Measurements from ENCODE around the gene LMOD3.
A peak's percentile ranks its signal among the peaks of the same experiment; 100 is the strongest.

Gene LMOD3

DNA sequence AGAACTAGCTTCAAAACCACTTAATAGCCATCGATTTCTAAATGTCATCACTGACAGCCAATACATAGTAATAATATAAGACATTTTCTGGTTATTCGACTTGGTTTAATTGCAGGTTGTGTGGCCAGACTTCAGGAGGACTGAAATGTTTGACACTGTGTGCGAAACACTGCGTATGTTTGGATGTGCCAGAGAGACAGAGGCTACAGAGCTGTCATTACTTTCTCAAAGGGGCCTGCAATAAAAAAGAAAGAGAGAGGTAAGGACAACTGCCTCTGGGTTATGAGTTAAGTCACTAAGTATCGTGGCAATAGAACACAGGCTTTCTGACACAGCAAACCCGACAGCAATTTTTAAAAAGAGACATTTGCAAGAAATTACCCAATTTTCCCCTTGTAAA lies 882 bp downstream of the LMOD3 start:
- DNase-seq, result no peak

DNA sequence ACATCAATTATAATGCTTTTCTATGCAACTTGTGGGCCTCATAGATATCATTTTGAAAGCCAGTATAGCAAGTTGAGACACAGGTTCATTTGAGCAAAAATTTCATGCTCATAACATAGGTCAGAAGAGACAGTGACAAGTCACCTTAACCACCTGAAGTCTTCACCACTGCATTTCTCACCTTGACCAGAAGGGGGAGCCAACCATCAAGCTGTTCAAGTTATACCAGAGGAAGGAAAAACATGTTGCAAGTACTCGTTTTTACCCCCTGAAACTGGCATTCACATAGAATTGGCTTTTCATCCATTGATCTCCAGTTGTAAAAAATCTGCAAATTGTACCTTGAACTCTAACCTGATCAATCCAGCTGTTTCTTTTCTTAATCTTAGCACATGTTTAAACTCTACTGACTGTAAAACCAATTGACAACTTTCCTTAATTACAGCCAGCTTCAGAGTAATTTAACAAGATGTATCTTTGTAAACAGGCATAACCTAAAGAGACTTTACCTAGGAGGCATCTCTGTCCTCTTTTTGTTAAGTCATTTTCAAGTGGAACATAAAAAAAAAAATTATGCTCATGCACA lies 1.4 kb downstream of the LMOD3 start:
- DNase-seq, result peak; percentile 3

- DNase-seq, result no peak
Measured at GRCh38 chr3:69119681-69120080, 2.7 kb downstream of the LMOD3 start.

DNA sequence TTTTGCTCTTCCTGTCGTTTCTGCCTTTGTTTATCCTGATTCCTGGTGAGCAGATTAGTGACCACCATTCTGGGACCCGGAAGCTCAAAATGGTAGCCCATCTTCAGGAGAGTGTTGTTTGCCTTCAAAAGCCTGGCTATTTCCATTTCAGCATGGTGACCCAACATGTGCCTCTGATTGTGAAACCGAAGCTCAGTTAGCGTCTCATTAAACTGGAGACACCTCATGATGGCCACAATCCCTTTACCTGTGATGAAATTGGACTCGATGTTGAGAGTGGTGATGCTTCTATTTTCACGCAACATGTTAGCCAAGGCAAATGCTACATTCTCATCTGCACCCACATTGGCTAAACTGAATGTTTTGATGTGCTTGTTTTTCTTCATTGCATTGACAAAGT lies 3.3 kb downstream of the LMOD3 start:
- no peak for DNase-seq

DNA sequence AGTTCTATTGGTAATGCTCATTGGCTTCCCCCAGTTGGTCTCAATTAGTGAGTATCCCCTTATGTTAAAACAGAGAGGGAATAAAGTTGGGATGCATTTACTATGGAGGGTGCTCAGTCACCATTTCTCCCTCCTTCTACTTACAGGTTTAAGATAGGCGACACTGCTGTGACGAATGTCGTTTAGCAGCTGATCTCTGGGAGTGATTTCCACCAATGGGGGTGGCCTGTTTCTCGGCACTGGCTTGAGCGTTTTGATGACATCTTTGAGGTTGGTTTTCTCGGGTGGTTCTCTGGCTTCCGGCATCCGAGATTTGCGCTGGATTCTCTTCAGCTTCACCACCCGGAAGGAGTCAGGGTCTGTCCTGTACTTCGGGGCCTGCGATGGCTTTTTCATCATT lies 3.8 kb downstream of the LMOD3 start:
- DNase-seq, result no peak

- DNase-seq, result peak; percentile 16
Measured at GRCh38 chr3:69116897-69117296, 5.5 kb downstream of the LMOD3 start.

DNA sequence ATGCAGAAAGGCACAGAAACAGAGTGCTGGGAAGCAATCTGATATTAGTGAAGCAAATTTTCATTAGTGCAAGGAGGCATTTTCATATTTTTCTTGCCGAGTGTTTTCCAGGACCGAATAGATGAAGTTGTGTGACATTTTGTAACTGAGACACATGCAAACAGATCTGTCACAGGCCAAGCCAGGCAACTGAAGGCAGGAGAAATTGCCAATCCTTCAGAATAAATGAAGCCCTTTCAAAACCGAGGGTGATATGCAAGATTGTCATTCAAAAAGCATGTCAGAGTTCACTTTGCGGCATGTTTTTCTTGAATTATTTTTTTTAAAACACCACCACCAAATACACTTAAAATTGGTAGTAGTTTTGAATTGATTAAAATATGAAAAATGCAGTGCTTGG lies 6.2 kb downstream of the LMOD3 start:
- DNase-seq, result no peak

DNA sequence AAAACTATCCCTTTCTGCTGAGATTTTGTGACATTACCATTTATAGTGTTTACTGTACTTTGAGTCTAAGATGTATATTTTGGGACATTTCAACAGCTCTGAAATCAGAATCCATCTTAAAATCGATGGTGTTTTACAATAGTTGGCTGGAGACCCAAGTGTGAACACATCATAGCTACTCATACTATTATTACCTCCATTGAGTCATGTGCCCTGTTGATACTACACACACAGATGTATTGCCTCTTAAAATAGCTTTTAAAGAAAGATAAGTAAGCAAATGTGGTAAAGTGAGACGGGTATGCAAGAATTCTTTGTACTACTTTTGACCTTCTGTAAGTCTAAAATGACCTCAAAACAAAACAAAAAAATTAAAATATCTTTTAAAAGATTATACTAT lies 6.7 kb downstream of the LMOD3 start:
- DNase-seq, result no peak

DNA sequence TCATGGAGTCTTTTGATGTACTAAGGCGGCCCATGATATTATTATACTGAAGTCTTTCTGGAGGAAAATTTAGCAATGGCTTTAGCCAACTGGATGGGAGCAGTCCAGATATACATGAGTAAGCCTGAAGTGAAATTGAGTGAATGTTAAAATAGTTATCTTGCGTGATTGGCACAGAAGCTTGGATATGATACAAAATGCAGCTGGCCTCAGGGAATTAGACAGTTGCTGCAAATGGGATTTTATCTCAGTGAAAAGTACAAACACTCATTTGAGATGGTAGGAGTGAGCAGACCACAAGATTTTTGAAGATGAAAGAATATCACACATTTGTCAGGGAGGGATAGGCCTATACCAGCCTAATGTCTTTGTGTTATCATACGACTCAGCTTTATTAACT lies 8.9 kb downstream of the LMOD3 start:
- DNase-seq, result no peak

GRCh38 chr3:69110941-69111546 lies 11.4 kb downstream of the LMOD3 start:
- DNase-seq, result no peak

DNA sequence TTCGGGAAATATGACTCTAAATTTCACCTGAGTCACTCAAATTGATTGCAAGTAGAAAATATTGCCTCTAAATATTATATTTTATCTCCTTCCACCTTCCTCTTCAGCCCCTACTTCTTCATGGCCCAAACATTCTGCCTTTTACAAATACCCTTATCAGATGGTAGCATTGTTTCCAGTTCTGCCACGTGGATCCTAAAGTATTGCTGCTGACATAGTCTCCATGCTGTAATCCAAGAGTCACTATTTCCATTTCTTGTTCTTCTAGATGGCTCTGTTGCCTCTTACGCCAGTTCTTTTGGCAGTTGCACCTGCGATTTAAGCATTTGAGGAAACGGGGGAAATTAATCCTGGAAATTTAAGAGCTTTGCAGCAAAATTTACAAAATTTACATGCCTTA lies 13.6 kb downstream of the LMOD3 start:
- DNase-seq, result no peak

- no peak for DNase-seq
Measured at GRCh38 chr3:69107841-69108240, 14.6 kb downstream of the LMOD3 start.

DNA sequence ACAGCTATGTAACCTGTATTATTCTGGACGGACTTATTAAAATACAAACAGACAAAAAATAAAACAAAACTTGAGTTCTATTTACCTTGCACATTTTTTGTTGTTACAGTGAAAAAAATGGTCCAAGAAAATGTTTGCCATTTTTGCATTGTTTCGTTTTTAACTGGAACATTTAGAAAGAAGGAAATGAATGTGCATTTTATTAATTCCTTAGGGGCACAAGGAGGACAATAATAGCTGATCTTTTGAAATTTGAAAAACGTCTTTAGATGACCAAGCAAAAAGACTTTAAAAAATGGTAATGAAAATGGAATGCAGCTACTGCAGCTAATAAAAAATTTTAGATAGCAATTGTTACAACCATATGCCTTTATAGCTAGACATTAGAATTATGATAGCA lies 17.1 kb downstream of the LMOD3 start:
- no peak for DNase-seq

DNA sequence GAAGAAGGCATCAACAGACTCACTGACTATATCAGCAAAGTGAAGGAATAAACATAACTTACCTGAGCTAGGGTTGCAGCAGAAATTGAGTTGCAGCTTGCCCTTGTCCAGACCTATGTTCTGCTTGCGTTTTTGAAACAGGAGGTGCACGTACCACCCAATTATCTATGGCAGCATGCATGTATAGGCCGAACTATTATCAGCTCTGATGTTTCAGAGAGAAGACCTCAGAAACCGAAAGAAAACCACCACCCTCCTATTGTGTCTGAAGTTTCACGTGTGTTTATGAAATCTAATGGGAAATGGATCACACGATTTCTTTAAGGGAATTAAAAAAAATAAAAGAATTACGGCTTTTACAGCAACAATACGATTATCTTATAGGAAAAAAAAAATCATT lies 17.8 kb downstream of the LMOD3 start:
- no peak for DNase-seq

DNA sequence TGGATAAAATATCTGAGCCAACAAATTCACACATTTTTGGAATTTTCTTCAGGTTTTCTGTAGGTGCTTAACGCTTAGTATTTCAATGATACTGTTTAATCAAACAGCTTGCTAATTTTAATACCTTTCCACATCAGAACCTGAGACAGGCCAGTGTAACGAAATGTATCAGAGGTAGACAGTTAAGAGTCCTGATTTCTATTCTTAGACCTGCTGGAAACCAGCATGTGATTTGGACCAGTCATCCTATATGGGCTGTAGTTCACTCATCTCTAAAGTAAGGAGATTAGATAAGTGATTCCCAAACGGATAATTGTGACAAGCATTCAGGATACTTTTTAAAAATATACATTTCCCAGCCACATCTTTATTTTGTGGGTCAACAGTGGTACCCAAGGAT lies 19.3 kb downstream of the LMOD3 start:
- DNase-seq, result no peak

DNA sequence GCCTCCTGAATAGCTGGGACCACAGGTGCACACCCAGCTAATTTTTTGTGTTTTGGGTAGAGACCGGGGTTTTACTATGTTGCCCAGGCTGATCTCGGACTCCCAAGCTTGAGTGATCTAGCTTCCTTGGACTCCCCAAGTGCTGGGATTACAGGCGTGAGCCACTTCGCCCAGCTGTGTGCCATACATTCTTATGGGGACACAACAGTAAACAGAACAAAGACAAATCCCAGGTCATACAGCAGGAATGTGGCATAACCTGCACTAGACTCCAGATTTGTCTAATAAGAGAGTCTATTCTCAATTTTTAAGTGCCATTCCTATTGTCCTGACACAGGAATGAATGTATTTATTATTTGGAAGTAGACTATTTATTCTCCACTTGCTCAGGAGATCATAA lies 20.0 kb downstream of the LMOD3 start:
- no peak for DNase-seq

- no peak for DNase-seq
Measured at GRCh38 chr3:69099576-69099975, 22.8 kb downstream of the LMOD3 start.

DNA sequence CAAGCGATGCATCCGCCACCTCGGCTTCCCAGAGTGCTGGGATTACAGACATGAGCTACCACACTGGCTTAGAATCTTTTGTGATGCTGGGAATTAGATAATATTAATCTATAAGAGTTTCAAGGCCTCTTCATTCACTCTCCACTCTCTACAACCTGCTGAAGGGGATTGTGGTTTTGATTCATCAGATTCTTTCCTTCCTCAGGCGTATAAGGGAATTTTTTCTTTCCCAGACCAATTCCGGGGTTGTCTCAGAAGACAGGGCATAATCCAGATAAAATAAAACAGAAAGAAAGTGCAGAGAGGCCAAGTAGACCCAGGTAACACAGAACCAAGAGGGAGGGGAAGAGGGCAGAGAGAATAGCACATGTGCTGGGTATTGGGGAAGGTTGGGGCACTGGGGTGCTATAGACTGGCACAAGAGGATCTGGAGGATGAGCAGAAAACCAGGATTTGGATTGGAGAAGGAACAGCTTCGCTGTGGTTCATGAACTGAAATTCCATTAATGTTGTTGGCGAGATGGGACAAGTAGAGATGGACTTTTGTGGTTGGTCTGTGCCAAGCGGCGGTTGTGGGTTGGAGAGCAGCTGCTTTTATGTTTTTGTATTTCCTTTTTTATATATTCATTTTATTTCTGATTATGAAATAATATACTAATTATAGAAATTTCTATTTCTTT lies 24.8 kb downstream of the LMOD3 start:
- DNase-seq, result no peak

DNA sequence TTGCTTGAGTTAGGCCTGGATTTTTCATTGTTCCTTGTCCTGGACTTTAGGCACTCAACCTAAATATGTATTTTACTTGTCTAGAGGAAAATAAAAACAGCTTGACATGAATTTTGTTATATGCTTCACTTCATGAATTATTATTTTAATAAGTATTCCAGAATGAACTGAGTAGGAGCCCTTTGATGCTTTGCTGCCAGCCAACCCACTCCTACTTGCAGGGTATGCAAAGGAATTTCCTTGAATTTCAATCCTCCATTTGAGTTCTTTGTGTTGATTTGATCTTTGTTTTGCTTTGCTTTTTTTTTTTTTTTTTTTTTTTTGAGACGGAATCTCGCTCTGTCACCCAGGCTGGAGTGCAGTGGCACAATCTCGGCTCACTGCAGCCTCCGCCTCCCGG lies 26.1 kb downstream of the LMOD3 start:
- DNase-seq, result no peak

GRCh38 chr3:69095636-69096035 lies 26.8 kb downstream of the LMOD3 start:
- DNase-seq, result no peak

GRCh38 chr3:69094467-69095205 lies 27.8 kb downstream of the LMOD3 start:
- no peak for DNase-seq

- DNase-seq, result no peak
Measured at GRCh38 chr3:69092030-69092516, 30.3 kb downstream of the LMOD3 start.

DNA sequence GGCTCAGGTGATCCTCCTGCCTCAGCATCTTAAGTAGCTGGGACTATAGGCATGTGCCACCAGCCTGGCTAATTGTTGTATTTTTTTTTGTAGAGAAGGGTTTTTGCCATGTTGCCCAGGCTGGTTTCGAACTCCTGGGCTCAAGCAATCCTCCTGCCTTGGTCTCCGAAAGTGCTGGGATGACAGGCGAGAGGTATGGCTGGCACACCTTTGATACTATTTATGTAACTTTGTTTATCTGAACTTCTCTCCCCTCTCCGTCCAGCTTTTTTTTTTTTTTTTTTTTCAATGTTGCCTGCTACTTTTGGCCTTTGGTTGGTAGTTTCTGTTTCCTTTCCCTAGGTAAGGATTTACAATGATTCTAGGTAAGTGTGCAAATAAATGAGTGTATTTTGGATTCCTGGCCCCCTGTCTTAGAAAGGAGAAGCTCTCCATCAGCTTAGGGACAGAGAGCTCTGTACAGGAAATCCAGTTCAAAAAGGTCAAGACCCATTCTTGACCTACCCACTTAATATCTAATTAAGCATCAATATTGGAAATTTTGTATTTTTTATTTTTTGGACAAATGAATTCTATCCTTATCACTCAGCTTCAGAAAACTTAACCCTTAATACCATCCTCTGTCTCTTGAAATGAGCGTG lies 30.9 kb downstream of the LMOD3 start:
- no peak for DNase-seq
